Kidney (tissue), 14 donors: ENCODE measurements around the gene NAA16. TPM values are rescaled to one million over a fixed set of nuclear protein-coding genes. Genes with fewer than 3 reads are reported as not detected.

Experiments used
- DNase-seq, 5 donors: peaks; one replicate each; pipeline ENCODE4 v3.0.0-alpha.2; 2013 to 2020
- FAIRE-seq: peaks from 2 replicates; lab custom pipeline; 2012; peaks lifted over from hg19 to GRCh38; lab: Jason Lieb, UNC
- H3K27ac ChIP-seq, 2 donors: one replicate each; pipeline ENCODE4 v1.7.0; 2013; ENCODE audit warnings: low read depth in 2 of 2, low read length in 2 of 2, inconsistent platforms in 1 of 2
- H3K27me3 ChIP-seq: one replicate; pipeline ENCODE4 v1.7.1; 2013; ENCODE audit warnings: low read length, inconsistent platforms; ENCODE audit not compliant: control insufficient read depth, insufficient read depth
- H3K36me3 ChIP-seq, 3 donors: one replicate each; pipeline versions ENCODE4 v1.7.0 to v1.7.1; 2013; ENCODE audit warnings: low read length in 3 of 3, control low read depth in 1 of 3, inconsistent platforms in 1 of 3; ENCODE audit not compliant: insufficient read depth in 3 of 3, control insufficient read depth in 2 of 3
- H3K4me1 ChIP-seq, 3 donors: one replicate each; pipeline versions ENCODE4 v1.7.0 to v1.7.1; 2013; ENCODE audit warnings: low read length in 3 of 3, inconsistent platforms in 1 of 3, low read depth in 1 of 3; ENCODE audit not compliant: control insufficient read depth in 2 of 3, insufficient read depth in 2 of 3
- H3K4me3 ChIP-seq, 3 donors: one replicate each; pipeline versions ENCODE4 v1.7.0 to v1.8.1; 2013; ENCODE audit warnings: low read length in 3 of 3, control low read depth in 1 of 3, inconsistent platforms in 1 of 3
- H3K9ac ChIP-seq, 3 donors: one replicate each; pipeline versions ENCODE4 v1.7.0 to v1.7.1; 2013; ENCODE audit warnings: low read length in 3 of 3, control low read depth in 1 of 3, inconsistent platforms in 1 of 3
- H3K9me3 ChIP-seq, 3 donors: one replicate each; pipeline versions ENCODE4 v1.7.0 to v1.7.1; 2013; ENCODE audit warnings: low read length in 3 of 3, control low read depth in 1 of 3, inconsistent platforms in 1 of 3; ENCODE audit not compliant: control insufficient read depth in 2 of 3, insufficient read depth in 1 of 3
- intact Hi-C: fragments of 100-400 bp; cut with DNase I; formaldehyde crosslinking; loops from one replicate; pipeline ENCODE4 v1.11.1; 2022
- polyA plus RNA-seq: library from polyadenylated mRNA; stranded (reverse); fragments of 350-450 nt; fragmentation: Illumina TruSeq; extraction: RNeasy Lipid Tissue Mini Kit (QIAGEN cat#74804); gene quantifications from one replicate; pipeline ENCODE4 v1.2.3, GENCODE V29; 2014; ENCODE audit warnings: low read depth, low replicate concordance; ENCODE audit not compliant: insufficient read depth
- total RNA-seq: library from RNA; stranded (reverse); fragmentation: NEBNext Ultra II Directional; extraction: Animal tissue kit (Norgen Biotek cat#: 25700); gene quantifications from one replicate; pipeline ENCODE4 v1.2.1, GENCODE V29; 2021
- TF ChIP-seq, protein P1 (sequence below): IDR thresholded peaks from 3 replicates; pipeline ENCODE4 v1.5.1; 2012; ENCODE audit warnings: mild to moderate bottlenecking, moderate library complexity, borderline replicate concordance; ENCODE audit not compliant: insufficient read depth; ENCODE audit errors: extremely low read depth
- donor health status: control.
- donor health status: control.
- donor health status: control.
- donor health status: control.
- donor health status: control.
- donor health status: DM: yes; HTN: yes; CAD: no.
- donor health status: Normal renal cell carcinoma (clear cell type).

Gene NAA16
- total and polyA plus RNA-seq, 2 donors from 2014 or later: 6.4 to 22.3 TPM

DNA sequence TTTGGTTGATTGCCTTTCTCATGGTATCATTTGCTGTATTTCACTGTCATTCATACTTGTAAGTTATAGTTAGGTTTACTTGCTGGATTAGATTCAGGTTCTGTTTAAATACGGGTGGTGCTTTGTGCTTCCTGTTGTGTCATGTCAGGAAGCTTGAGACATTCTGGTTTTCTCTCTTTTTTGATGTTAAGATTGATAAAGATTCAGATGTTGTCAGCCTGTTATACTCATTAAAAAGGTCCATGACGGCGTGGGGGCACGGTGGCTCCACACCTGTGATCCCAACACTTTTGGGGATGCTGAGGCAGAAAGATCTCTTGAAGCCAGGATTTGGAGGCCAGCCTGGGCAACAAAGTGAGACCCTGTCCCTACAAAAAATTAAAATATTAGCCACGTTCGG, 45.7 kb downstream of the NAA16 start:
- intact Hi-C loops: no loop called here
- H3K36me3 ChIP-seq: peaks cover 0 to 17% (median 2%) of the 10 kb centered on the region in 3 donors

DNA sequence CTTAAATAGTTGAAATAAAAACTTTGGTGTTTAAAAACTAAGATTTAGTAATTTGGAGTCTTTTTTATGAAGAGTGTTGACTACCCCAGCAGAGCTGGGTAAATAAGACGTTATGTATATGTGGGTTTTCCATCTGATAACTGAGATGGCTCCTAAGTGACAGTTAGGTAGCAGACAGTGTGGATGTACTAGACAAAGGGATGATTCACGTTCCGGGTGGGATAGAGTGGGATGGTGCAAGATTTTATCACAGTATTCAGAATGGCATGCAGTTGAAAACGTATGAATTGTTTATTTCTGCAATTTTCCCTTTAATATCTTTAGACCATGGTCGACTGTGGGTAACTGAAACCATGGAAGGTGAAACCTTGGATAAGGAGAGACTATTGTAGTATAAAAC, 50.4 kb downstream of the NAA16 start:
- no peak for FAIRE-seq

More for the DNA sequence above, 45.7 kb downstream of the NAA16 start:
- Histone ChIP-seq H3K9me3 (no peaks in the 10 kb centered on the region), H3K27me3 (no peaks in the 10 kb centered on the region), H3K4me3 (no peak overlapping the region), H3K27ac (no peak overlapping the region), H3K4me1 (no peaks in the 10 kb centered on the region), H3K9ac (no peak overlapping the region)
- TF ChIP-seq, protein P1, sequence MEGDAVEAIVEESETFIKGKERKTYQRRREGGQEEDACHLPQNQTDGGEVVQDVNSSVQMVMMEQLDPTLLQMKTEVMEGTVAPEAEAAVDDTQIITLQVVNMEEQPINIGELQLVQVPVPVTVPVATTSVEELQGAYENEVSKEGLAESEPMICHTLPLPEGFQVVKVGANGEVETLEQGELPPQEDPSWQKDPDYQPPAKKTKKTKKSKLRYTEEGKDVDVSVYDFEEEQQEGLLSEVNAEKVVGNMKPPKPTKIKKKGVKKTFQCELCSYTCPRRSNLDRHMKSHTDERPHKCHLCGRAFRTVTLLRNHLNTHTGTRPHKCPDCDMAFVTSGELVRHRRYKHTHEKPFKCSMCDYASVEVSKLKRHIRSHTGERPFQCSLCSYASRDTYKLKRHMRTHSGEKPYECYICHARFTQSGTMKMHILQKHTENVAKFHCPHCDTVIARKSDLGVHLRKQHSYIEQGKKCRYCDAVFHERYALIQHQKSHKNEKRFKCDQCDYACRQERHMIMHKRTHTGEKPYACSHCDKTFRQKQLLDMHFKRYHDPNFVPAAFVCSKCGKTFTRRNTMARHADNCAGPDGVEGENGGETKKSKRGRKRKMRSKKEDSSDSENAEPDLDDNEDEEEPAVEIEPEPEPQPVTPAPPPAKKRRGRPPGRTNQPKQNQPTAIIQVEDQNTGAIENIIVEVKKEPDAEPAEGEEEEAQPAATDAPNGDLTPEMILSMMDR: no peak
- no peak for DNase-seq
- no peak for FAIRE-seq

DNA sequence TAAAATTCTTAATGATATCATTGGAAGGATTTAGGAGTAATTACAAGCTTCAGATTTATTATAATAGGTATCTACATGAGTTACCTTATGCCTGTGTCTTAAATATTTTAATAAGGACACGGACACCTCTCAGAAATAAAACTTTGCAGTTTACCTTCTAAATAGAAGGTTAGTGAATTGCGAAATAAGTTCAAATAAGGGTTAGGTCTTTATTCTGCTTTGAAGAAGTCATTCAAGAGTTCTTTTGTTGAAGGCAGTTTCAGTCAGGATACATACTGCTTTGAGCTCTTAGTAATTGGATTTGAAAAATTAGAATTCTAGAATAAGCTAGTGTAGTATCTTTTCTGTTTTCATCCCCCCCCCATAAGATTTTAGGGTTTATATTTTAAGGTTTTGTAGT, 53.0 kb downstream of the NAA16 start:
- DNase-seq (no peak), FAIRE-seq (no peak)
- Histone ChIP-seq H3K4me1 (no peaks in the 10 kb centered on the region), H3K27ac (no peak overlapping the region), H3K4me3 (no peak overlapping the region), H3K9me3 (no peaks in the 10 kb centered on the region), H3K36me3 (peaks cover 0 to 32% (median 8%) of the 10 kb centered on the region in 3 donors), H3K9ac (no peak overlapping the region), H3K27me3 (no peaks in the 10 kb centered on the region)
- intact Hi-C loops: no loop called here
- TF ChIP-seq, protein P1: no peak

More for the DNA sequence above, 50.4 kb downstream of the NAA16 start:
- intact Hi-C loops: no loop called here
- DNase-seq: no peak
- Histone ChIP-seq H3K36me3 (peaks cover 0 to 29% (median 8%) of the 10 kb centered on the region in 3 donors), H3K9ac (no peak overlapping the region), H3K9me3 (no peaks in the 10 kb centered on the region), H3K27me3 (no peaks in the 10 kb centered on the region), H3K27ac (no peak overlapping the region), H3K4me3 (no peak overlapping the region), H3K4me1 (no peaks in the 10 kb centered on the region)
- TF ChIP-seq, protein P1: no peak

DNA sequence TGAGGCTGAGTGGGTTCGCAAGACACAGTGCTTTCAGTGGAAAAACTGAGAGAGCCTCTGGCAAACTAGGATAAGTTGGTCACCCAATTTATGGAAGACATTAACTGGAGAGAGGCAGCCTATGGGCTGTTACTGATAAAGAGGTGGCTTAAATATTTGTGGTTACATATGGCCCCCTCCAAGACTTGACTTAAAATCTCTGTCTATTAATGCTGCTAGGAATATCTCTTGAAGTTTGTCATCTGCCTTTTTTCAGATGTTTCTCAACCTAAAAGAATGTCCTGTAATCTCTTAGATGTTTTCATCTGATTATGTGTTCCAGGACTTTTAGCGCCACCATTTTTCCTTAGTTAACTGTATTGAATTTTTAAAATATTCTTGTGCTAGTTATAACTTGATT, 54.6 kb downstream of the NAA16 start:
- H3K9ac ChIP-seq: no peak overlapping the region

More for the DNA sequence above, 54.6 kb downstream of the NAA16 start:
- Histone ChIP-seq H3K4me3 (no peak overlapping the region), H3K4me1 (no peaks in the 10 kb centered on the region), H3K27ac (no peak overlapping the region), H3K36me3 (peaks cover 6 to 39% (median 13%) of the 10 kb centered on the region in 3 donors), H3K9me3 (no peaks in the 10 kb centered on the region), H3K27me3 (no peaks in the 10 kb centered on the region)
- FAIRE-seq: no peak
- TF ChIP-seq, protein P1: no peak
- DNase-seq: no peak
- intact Hi-C loops: no loop called here
